Stimulated activated CD4-positive, alpha-beta T cell treated with anti-CD3 and anti-CD28 coated beads, Interleukin-1b, Interleukin-23, amount 100 ng/mL, for 48 hours (primary cell): Measurements from ENCODE around the gene FSTL4.
"Not testable (repeated sequence)": the region's sequence is repeated elsewhere in the genome, so short reads cannot be mapped to it uniquely, and the experiment has no call there.

Experiments
- DNase-seq: peaks from one replicate; pipeline ENCODE4 v3.0.0-alpha.2; 2020

The FSTL4 gene

DNA sequence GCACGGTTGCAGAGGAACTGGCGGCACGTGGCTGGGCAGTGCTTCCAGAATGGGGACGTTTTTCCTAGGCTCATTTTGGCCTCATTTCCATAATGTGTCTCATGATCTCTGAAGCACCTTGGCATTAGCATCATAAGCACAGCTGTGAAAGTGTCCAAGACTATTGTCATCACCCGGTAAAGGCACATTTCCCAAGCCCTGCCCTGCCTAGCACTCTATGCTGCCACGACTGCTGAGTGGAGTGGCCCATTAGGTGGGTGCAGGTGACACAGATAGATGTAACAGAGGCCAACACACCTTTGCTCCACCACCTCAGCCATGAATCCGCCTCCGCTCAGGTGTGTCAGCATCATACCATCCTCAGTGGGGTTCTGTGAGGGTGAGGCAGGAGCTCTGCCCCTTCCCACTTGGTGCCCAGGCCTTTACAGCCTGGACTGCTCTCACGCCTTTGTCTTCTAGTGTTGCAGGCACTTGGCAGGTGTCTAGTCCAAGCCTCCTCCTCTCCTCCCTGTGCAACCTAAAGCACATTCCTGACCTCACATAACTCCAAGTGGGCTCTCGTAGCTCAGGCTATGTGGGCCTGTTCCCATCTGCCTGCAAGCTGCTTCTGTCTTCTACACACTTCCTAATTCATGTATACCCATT, 213.0 kb downstream of the FSTL4 start:
- DNase-seq, result no peak

DNA sequence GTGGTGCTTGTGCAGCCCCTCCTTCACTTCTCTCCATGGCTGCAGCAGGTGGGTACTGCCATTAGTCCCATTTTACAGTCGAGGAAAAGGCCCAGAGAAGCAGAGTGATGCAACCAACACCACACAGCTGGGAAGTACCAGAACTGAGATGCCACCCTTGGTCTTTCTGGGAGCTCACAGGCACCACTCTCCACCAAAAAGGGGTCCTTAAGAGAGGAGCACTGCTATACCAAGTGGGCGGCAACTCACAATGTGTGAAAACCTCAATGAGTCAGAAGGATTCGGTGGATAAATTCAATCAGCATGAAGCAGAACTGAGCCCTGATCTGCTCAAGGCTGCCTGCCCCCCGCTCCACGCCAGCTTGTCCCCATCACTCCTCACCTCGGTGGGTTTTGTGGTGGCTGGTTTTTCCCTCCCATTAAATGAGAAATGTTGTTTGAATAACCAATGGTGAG, 213.7 kb downstream of the FSTL4 start:
- DNase-seq, result peak; percentile 70

DNA sequence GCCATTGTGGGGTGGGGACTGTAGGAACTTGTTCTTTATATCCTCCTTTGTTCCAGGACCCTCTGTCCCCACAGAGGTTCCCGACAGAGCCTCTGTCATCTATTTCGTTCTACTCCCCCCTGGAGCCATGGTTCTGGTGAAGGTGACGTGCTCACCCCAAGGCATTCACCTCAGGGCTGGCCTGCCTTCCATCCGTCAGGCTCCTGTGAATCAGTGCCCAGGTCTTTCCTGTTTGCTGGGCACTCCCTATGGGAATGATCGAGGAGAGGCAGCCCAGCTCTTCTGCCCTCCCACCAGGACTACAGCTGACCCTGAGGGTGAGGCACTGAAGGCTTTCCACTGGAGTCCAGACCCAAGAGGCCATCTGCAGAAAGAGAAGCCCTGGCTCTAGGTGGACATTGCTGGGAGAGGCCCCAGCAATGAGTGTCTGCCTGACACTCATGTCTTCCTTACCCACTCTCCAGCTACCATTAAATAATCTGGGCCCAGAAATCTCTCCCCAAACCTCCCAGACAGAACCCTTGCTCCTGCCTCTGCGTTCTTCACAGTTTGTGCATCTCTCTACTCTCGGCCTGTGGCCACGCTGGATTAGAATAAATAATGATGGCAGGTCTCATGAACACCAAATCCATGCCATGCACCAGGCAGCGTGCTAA, 214.2 kb downstream of the FSTL4 start:
- no peak for DNase-seq

DNA sequence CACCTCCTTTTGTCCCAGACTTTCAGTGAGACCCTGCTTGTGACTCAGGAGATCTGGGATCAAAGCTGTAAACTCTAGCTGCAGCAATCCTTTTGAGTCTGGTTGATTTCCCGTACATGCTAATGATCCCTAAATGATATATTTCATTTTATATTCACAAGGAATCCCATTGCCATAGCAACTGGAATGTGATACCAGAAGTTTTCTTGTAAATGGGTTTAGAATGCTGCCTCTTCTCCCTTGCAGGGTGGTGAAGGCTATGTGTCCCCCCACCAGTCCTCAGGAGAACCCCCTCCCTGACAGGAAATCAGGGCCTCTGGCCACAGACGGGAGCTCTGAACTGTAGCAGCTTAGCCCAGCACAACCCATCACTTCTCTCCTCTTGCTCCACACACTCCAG, 215.0 kb downstream of the FSTL4 start:
- DNase-seq, result no peak

DNA sequence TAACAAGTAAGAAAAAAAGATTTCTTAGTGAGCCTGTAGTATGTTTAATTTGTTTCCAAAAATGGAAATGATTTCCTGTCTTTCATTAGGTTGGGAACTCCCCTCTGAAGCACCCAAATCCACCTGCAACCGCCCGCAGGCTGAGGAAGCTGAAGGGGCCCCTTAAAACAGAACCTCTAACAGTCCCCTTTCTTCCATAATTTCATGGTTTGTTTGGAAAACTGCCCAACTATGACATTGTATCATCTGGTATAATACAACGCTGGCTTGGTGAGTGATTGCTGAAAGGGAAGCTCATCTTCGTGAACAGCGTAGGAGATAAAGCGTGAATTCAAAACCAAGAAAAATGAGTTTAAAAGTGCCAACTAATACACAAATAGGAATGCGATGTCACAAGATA, 215.5 kb downstream of the FSTL4 start:
- no peak for DNase-seq

DNA sequence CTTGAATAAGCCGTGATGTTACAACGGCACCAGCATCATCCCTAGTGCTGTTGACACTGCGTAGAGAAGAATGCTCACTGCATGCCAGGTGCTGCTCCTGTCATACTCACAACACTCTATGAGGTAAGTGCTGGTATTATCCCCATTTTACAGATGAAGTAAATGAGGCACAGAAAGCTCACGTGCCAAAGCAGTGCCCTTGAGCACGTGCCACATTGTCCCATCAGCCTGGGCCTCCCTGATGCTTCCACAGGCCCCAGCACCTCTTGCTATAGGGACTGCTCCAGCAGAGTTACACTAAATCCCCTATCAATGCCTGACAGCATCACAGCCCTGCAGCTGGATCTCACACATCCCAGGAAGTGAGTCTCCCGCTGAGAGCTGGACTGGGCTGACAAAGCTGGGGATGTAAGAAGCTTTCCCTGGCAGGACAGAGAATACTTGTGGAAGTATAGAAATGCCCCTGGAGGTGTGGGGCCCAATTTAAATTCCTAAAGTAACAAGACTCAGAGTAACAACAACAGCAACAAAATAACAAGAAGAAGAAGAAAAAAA, 216.1 kb downstream of the FSTL4 start:
- DNase-seq, result no peak

DNA sequence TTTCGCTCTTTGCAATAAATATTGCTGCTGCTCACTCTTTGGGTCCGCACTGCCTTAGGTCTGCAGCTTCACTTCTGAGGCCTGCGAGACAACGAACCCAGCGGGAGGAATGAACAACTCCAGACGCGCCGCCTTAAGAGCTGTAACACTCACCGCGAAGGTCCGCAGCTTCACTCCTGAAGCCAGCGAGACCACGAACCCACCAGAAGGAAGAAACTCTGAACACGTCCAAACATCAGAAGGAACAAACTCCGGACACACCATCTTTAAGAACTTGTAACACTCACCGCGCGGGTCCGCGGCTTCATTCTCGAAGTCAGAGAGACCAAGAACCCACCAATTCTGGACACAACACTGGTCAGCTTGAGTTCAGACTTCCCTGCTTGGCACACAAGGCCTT, 217.1 kb downstream of the FSTL4 start:
- DNase-seq, result not testable (repeated sequence)

DNA sequence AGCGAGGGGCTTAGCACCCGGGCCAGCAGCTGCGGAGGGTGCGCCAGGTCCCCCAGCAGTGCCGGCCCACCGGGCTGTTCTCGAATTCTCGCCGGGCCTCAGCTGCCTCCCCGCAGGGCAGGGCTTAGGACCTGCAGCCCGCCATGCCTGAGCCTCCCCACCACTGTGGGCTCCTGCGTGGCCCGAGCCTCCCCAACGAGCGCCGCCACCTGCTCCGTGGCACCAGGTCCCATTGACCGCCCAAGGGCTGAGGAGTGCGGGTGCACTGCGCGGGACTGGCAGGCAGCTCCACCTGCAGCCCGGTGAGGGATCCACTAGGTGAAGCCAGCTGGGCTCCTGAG, 217.9 kb downstream of the FSTL4 start:
- not testable (repeated sequence) for DNase-seq

DNA sequence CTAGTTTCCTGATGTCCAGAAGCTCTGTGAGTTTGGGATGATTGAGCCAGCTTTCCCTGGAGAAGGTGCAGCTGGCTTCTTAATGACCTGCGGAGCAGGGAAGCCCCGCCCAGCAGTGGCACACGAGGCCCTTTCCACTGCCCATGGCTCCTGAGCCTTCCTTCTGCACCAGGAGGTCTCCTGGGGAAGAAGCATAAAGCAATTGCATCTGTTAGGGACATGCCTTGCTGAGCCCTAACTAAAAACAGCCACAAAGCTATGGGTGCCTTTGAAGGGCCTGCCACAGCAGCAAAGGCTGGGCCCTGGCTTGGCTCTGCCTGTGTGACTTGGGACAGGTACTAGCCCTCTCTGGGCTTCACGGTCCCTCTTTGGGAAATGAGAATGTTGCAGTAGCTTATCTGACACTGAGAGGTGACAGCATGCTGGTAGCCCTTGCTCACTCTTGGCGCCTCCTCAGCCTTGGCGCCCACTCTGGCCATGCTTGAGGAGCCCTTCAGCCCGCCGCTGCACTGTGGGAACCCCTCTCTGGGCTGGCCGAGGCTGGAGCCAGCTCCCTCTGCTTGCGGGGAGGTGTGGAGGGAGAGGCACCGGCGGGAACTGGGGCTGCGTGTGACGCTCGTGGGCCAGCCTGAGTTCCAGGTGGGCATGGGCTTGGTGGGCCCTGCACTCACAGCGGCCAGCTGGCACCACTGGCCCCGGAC, 218.4 kb downstream of the FSTL4 start:
- DNase-seq, result no peak

DNA sequence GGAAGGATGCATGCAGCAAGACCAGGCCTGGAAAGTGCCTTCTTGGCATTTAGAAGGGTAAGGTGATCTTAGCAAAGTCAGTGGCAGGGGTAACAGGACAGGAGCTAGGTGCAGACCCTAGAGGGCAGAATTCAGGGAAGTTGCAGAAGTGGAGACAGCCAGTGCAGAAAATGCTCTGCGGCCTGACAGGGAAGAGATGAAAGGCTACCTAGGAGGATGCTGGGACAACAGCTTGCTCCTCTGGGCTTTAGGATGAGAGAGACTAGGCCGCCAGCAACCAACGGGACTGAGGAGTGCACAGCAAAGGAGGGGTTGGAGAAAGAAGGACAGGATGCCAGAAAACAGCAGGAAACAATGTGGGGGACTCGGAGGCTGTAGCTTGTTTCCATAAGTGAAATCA, 219.9 kb downstream of the FSTL4 start:
- DNase-seq, result no peak

DNA sequence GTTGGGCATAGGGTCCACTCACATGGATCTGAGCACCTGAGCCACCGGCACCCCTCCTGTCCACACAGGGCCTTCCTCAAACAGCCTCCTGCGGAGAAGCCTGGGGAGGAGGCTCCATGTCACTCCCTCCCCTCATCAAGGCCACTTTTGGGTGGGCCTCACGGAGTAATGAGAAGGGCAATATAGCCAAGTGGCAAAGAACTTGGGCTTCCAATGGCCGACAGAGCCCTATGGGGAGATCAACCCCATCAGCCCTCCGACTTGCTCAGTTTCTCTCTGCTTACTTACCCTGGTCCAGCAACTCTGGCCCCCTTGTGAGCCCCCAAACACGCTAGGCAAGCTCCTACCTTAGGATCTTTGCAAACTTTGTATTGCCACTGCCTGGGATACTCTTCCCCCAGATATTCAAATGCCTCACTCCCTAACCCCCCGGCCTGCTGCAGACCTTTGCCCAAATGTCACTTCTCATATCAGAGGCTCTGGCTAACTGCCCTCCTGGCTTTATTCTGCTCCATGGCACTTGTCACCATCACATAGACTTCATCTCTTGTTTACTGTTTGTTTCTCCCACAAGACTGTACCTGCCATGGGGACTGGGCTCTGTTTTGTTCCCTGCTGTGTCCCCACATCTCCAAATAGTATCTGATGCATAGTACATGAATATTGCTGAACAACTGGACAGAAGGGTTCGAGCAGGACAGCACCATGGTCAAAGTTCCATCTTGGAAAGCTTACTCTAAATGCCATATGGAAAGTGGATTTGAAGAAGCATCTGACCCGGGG, 220.8 kb downstream of the FSTL4 start:
- DNase-seq, result no peak

DNA sequence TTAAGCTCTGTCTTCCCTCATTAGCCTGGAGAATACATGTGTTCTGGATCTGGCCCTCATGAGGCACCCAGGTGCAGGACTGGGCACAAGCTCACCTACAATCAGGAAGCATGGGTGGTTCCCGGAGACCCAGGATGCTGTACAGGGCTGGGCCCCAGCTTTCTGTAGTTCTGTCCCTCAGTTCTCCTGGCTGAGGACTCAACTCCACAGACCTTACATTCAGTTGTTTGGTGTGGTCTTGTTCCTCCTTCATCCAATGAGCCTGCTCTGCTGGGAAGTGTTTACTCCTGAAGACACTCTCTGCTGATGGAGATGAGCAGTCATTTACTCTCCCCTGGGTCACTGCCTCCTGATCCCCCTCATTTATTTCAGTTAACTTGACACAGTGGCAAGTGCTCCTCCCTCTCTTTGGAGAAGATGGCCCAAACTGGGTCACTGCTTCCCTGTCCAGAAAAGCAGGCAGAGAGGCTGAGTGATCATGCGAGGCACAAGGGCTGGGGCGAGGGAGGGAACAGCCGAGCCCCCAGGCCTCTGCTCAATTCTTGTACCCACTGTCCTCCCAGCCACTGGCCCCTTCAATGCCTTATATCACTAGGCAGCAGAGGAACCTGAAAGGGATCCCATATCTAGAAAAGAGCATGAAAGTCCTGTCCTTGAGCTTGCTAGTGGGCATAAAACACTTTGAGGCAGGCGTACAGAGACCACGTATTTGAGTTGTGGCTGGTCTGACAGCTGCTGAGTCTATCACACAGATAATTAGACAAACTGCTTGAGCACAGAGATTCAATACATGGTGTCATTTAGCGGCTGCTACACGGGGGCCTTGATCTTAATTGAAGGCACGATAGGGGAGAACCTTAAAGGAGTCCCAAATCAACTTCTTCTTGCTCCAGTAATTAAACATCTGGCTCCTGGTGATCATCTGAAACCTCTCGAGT, 221.7 kb downstream of the FSTL4 start:
- DNase-seq, result no peak

DNA sequence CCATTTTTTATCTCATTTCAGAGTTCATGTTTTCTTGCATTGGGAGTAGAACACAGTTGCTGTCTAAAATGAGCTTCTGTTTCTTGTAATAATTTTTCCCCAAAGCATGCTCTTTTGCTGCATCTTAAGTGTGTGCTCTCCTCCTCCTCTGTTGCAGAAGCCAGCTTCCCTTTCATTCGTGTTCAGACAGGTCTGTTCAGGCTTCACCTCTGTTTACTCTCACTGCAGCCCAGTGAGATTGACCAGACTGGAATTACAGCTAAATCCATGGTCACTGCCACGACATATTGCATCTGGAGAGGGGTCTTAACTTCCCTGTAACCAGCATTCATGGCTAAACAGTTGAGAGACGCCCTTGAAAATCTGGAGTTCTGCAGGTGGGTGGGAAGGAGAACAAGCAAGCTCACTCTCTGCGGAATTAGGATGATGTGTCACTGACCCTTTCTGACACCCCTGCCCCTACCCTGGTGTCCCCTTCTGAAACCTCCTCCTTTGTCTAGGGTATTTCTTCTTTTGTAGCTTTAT, 223.2 kb downstream of the FSTL4 start:
- no peak for DNase-seq

DNA sequence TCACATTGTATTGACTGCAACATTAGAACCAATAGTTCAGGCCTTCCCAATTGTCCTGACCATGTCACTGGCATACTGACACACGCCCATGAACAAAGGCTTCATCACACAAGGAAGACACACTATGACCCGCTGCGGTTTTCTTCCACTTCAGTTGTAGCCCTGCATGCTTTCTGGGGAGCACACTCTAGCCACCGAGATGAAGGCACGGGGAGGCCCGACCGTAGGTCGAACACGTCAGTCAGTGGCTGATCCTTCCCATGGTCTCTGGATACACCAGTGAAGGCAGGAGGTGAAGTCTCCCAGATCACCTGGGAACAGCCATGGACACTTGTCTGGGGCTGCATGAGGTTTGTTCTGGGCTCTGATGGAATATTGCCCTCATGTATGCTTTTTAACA, 224.7 kb downstream of the FSTL4 start:
- no peak for DNase-seq

DNA sequence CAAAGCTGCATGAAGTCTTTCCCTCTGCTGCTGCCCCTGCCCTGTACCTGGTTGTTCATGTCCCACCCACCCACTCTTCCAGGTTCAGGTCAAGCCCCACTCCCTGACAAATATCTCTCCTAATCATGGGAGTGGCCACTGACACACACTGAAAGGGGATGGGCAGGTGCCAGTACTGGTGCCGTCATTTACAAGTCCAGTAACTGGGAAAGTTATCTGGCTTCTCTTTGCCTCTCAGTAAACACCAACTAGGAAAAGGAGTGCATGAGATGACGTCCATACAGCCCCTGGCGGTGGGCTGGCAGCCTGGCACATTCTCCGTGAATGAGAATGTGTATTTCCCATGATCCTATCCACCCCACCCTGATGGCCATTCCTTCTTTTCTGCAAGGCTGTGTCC, 225.2 kb downstream of the FSTL4 start:
- DNase-seq, result no peak

DNA sequence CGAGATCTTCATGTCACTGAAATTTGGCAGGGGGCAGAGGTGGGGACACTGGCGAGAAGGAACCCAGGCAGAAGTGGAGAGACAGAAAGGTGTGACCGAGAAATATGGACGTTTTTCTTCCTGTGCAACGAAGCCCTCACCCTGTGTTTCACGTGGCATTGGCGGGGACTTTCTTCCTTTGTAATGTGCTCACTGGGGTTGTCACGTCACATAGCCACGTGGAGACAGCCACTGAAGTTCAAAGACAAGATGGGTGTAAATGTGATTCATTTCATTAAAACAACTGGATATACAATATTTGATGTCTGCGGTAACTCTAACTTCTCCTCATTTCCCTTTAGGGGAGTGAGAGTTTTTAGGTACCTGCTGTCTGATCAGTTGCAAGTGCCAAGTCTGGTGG, 225.7 kb downstream of the FSTL4 start:
- DNase-seq, result peak; percentile 13

DNA sequence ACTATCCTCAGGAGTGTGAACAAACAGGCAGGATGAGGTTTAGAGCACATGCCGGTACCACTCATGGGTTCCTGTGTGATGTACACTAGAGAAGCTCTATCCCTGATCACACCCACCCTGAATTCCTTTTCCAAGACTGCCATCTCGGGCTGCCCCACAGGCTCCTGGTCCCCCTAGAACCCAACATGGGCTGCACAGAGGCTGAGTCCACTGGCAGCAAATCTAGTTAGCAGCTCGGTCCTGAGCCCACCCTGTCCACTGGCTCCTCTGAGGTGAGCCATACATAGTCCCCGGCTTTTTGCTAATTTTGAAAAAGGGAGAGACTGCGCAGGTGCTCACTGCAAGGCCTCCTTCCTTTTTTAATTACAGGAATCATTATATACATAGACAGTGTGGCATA, 227.0 kb downstream of the FSTL4 start:
- no peak for DNase-seq

DNA sequence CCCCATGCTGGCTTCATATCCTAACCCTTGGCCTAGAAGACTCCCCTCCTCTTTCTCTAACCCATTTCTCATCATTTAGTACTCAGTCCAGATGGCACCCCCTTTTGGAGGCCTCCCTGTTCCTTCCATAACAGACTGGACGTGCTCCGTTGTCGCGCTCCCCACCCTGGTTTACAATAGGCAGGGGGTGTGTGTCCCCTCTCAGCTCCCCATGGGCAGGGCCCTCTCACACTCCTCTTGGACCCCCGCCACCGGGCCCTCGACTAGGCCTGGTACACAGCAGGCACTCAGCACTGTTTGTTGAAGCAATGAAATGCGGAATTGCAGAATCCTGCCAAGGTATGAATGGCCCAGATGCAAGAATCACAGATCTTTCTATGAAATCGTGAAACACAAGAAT, 227.4 kb downstream of the FSTL4 start:
- DNase-seq, result no peak

DNA sequence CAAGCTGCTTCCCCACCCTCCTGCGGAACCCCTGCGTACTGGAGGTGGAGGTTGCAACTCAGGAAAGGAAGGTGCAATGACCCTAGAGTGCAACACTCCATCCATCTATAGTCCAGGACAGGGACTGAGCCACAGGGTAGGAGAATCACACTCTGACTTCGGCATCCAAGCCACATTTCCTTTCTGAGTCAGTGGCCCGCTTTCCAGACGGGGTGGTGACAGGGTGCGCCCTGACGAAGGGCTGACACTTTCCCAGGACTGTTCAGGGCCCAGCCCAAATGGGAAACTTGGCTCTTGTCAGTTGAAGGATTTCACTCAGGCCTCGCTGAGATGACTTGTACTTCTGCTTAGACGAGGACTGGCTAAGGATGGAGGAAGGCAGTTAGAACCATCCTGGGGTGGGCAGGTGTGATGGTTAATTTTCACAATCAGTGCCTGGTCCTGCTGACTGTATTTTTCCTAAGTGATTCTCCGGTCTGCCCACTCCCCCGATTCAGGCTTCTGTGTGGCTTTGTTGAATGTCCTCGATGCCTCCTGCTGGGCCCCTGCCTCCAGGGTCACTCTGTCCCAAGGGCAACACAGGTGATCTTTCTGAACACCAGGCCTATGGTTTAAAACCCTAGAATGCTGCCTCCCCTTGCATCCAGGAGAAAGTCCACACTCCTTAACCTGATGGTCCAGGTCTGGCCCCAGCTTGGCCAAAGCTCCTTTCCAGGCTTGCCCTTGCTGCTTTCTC, 228.1 kb downstream of the FSTL4 start:
- DNase-seq, result no peak

DNA sequence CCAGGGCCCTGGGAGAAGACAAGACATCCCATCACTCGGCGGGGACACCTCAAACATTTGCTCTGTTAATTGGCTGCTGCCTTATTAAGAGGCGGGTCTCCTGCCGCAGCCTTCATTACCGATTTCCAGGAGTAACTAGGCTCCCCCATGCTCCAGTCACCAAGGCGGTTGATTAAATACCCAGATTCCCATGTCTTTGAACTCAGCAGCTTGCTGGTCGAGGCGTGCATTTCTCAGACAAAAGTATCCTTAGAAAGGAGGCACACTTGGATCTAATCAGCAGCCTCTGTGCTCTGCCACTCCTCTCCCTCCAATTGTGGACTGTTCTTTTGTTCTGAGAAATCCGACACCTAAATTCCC, 228.8 kb downstream of the FSTL4 start:
- no peak for DNase-seq
